ENCODE measurements around the gene GRID1. TPM values are rescaled to one million over a fixed set of nuclear protein-coding genes. Genes with fewer than 3 reads are reported as not detected.
"Not testable (repeated sequence)": the region's sequence is repeated elsewhere in the genome, so short reads cannot be mapped to it uniquely, and the experiment has no call there.

The GRID1 gene
- total RNA-seq, 2 donors from 2014 or later: 0.52 to 0.59 TPM

DNA sequence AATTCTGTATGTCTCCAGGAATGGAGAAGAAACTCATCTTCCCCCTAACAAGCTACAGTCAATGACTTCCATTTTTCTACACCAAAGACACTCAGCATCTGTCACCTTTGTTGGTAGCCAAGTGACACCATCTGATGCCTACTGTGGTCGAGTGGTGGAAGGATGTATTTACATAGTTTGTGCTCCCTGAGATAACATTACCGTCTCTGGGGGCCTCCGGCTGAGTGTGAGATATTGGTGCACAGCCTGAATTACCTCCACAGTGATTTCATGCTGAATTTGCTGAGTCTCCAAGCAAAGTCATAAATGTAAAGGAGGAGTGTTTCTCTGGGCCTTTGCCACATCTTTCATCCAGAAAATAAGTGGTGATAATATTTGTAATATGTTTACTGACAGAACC, 114.0 kb downstream of the GRID1 start:
- intact Hi-C loops (cut with DNase I): no loop called here
- DNase-seq (no peak), ATAC-seq (no peak)

DNA sequence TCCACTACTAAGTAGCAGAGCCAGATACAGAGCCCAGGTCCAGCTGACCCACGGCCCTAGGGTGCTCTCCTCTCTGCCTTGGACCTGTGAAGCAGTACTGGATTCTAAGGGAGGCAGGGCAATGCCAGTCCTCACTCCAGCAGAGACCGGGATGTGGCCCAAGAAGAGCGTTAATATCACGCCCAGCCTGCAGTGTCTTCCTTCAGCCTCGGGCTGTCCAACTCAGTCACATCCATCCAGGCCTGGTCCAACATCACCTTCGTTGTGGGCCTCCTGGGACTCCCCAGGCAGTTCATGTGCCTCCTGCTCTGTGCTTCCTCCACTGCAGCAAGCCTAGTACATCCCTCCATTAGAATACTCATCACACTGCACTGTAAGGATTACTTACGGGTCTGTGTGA, 114.5 kb downstream of the GRID1 start:
- intact Hi-C loops (cut with DNase I): no loop called here
- DNase-seq (no peak), ATAC-seq (no peak)

DNA sequence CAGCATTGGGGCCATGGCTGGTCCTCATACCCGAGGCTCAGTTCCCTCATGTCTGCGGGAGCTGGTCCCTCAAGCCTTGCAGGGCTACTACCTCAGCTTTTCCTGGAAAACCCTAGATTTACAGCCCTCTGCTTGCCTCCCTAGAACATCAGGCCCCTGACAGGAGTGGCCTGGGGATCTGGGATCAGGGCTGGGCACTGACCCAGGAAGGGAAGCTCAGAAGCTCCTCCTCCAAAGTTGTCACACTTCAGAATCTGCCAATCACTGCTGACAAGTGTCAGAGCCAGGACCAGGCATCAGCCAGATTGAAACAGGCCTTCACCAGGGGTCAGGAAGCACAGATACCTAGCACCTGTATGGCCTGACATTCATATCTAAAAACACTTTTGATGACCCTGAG, 115.2 kb downstream of the GRID1 start:
- ATAC-seq (no peak), DNase-seq (no peak)
- intact Hi-C loops (cut with DNase I): no loop called here

DNA sequence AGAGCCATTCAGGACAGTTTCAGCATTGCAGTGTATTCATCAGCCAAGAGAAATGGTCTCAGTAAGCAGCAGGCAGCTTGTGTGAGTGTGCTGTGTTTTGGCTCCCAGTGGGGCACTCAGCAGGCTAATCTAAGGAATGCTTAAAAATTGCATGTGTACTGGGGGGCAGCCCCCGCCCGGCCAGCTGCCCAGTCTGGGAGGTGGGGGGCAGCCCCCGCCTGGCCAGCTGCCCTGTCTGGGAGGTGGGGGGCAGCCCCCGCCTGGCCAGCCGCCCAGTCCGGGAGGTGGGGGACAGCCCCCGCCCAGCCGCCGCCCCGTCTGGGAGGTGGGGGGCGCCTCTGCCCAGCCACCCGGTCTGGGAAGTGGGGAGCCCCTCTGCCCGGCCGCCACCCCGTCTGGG, 116.2 kb downstream of the GRID1 start:
- intact Hi-C loops (cut with DNase I): no loop called here
- ATAC-seq (peak in 1 of 2 donors; percentile 82), DNase-seq (no peak)

DNA sequence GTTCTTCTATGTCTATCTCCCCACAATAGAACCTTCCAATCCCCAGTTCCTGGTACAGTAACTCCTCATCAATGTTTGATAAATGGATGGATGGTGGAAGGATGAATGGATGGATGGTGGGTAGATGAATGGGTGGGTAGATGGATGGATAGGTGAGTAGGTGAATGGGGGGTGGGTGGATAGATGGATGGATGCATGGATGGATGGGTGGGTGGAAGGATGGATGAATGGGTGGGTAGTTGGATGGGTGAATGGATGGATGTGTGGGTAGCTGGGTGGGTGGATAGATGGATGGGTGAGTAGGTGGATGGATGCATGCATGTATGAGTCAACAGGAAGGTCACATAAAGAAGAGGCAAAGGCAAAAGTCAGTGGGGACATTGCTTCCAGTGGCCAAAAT, 116.8 kb downstream of the GRID1 start:
- ATAC-seq (no peak), DNase-seq (no peak)
- intact Hi-C loops (cut with DNase I): no loop called here

DNA sequence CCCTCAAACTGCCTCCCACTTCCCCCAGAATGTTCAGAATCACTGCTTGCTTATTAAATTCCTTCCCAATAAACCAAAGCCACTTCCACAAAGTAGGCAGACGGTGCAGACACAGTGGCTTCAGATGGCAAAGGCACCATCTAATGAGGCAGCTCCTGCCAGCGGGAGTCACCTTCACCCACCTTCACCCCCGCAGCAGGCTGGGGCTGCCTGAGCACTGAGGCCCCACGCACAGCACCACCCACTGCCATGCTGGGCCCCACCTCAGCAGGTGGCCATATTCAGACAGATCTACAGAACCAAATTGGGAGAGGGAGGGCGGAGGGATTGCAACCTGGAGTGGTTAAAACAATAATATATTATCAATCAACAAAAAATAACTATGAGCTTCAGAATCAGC, 118.5 kb downstream of the GRID1 start:
- ATAC-seq: no peak

DNA sequence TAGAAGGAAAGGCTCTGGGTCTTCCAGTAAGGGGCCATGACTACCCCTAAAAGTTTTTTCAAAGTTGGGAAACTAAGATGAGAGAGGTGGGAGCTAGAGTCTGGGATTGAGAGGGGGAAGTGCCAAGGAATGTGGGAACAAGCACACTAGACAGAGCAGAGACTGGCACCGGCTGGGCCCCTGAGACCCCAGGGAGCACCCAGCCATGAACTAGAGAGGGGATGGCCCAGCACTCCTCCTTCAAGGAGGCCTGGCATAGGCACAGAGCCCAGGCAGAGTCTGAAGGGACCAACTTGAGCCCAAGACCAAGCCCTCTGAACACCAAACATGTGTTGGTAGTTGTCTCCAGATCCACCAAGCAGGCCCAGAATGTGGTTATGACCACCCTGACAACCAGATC, 119.0 kb downstream of the GRID1 start:
- ATAC-seq: no peak
- DNase-seq: no peak
- intact Hi-C loops (cut with DNase I): no loop called here

More for the DNA sequence above, 118.5 kb downstream of the GRID1 start:
- DNase-seq: no peak
- intact Hi-C loops (cut with DNase I): no loop called here

DNA sequence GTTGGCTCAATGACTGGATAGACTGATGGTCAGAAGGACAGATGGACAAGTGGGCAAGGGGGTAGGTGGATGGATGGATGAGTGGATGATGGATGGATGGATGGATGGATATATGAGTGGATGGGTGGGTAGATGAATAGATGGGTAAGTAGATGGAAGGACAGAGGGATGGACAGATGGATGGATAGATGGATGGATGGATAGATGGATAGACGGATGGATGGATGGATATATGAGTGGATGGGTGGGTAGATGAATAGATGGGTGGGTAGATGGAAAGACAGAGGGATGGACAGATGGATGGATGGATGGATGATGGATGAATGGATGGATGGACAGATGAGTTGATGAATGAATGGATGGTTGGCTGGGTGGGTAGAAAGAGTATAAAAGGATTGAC, 119.5 kb downstream of the GRID1 start:
- no peak for DNase-seq
- intact Hi-C loops (cut with DNase I): no loop called here
- ATAC-seq: no peak

DNA sequence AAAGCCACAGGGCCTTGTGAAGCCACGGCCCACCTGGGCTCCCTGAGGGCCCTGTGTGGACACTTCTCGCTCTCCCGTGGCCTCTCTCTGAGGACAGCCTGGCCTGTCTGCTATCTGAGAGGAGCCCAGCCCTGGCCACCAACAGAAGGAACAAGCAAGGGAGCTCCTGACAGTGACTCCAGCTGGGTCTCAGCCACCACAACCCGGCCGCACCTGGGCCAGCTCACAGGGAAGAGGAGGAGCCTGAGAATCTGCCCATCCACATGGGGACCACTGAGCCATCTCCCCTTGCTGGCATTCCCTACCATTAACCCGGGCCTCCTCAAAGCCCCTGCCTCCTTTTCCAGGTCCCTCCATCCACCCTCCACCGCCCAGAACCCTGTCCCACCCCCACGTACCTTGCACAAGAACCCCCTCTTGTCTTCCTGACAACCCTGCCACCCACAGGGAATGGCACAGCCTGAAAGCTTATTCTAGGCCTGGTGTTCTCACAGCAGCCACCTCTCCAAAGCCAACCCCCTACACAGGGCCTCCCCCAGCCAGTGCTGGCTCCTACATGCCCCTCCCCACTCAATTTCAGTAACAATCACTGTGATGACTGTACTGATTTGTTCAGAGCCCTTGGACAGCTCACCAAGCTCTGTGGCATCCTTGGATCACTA, 120.2 kb downstream of the GRID1 start:
- intact Hi-C loops (cut with DNase I): no loop called here
- no peak for ATAC-seq
- no peak for DNase-seq

DNA sequence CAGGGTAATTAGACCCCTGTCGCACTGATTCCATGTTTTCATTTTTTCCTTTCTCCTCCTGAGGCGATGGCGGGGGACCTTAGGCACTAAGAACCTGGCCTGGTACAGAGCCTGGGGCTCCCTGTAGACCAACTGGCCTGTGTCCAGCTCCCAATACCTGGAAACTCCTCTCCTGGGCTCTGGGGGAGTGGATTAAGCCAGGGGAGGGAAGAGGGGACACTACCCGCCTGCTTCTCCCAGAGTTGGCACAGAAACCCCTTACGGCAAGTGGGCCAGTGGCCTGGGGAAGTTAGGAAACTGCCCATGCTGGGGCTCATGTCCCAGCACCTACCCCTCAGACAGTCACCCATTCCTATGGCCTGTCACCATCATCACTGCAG, 121.6 kb downstream of the GRID1 start:
- DNase-seq (no peak), ATAC-seq (no peak)
- intact Hi-C loops (cut with DNase I): no loop called here

DNA sequence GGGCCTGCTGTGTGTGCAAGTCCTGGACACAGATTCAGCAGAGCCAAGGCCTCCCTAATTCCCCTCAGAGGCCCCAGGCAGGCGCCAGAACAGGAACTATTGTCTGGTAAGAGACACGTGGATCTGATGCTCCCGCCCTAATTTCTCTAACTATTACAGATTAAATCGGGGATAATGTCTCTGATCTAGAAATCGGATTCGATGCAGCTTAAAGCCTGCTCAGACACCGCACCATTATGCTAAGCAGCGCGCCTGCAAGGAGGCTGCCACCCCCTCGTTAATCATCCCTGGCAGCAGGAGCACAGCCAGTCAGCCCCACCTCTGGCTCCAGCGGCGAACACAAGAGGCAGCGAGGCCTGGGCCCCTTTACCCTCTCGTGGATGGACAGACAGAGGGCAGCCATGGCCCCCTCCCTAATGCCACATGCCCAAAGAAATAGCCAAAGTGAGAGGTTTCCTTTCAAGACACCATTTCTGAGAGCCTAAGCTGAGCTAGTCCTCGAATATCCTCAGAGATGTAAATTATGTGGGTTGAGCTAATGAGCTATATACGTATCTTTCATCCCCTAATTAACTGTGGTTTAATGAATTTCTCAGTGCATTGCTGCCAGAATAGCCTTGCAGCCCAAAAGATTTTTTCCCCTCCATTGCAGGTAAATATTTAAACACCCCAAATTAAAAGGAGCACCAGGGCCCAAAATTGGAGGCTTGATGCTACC, 122.1 kb downstream of the GRID1 start:
- intact Hi-C loops (cut with DNase I): no loop called here

DNA sequence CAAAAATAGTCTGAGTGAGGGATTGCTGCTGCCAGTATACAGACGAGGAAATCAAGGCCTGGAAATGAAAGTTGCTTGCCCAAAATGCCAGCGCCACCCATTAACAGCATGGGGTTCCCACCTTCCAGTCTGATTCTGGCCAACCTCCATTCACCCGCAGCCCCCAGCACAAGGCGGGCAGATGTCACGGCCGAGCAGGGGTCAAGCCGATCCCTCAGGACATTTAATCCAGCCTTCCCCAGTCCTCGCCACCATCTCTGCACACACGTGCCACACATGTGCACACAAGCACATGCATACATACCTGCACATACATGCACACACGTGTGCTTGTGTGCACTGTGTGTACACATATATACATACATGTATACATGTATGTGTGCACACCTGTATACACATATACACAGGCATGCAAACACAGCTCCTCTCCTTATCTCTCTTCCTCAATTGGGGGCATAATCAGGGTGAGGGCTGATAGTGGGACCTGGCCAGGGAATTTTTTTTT, 122.9 kb downstream of the GRID1 start:
- no peak for DNase-seq

More for the DNA sequence above, 122.1 kb downstream of the GRID1 start:
- ATAC-seq: no peak
- DNase-seq: no peak

DNA sequence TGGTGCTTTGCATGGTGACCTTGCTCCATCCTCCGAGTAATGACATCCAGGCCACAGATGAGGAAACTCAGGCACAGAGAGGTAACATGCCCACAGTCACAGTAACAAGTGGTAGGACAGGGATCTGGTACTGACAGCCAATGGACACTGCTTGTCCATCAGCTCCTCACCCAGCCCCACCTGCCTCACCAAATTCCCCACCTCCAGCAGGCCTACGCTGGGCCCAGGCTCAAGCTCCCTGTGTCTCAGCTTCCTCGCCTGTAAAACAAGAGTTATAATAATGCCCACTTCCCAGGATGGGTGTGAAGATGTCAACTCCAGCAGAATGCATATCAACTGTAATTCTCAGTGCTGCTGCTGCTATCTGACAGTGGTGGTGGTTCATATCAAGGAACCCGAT, 123.8 kb downstream of the GRID1 start:
- ATAC-seq (no peak), DNase-seq (no peak)
- intact Hi-C loops (cut with DNase I): no loop called here

More for the DNA sequence above, 122.9 kb downstream of the GRID1 start:
- intact Hi-C loops (cut with DNase I): no loop called here
- no peak for ATAC-seq

DNA sequence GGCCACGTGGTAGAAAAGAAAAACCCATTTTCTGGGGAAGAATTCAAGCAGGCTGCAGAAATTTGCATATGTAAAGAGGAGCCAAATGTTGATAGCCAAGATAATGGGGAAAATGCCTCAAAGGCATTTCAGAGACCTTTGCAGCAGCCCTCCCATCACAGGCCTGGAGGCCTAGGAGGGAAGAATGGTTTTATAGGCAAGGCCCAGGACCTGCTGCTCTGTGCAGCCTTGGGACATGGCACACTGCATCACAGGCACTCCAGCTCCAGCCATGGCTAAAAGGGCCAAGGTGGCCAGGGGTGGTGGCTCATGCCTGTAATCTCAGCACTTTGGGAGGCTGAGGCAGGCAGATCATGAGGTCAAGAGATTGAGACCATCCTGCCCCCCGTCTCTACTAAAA, 128.5 kb downstream of the GRID1 start:
- ATAC-seq; intact Hi-C loops (cut with DNase I); DNase-seq: not testable (repeated sequence)

DNA sequence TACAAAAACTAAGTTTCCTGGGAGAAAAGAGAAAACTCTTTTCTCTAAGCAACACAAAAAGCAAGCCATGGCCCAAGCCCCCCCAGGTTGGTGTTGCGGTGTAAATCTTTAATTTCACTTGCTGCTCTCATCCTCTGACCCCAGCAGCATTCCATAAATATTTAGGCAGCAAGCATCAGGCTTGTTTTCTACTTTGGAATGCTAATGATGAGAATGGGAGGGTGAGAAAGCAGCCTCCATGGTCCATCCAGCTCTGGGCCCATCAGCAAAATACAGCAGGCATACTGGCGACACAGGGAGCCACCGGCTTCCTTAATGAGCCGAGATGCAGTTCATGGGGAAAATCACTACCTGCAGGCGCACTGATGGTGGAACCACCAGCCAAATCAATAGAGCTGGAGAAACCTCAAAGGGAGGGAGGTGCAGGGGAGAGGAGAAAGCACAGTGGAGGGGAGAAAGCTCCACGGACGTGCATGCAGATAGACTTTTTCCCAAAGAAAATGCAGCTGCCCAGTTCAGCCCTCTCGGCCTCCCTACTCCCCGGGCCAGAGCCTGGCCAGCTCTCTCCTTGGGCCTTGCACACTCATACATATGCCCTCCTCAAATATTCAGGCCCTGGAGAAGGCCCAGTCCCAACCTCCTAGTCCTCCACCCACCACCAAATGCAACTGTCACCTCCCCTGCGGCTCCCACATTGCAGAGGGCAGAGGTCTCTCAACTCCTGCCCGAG, 131.9 kb downstream of the GRID1 start:
- DNase-seq: no peak
- ATAC-seq: no peak
- intact Hi-C loops (cut with DNase I): no loop called here

DNA sequence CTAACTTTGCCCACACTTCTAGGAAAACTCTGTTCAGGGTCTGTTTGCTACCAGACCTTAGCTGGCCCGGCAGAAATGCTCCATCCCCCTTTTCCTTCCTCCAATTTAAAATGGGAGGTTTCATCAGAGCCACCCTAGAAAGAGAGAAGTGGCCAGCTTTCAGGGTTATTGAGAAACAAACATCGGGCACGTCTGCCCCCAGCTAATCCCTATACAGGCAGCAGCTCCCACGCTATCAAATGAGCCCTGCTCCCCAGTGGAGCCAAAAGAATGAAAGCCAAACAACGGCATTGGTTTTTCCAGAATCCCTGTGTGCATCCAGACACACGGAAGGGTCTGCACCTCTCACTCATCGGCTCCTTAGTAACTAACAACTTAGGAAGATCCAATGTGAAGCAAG, 132.5 kb downstream of the GRID1 start:
- intact Hi-C loops (cut with DNase I): no loop called here
- no peak for DNase-seq
- no peak for ATAC-seq

DNA sequence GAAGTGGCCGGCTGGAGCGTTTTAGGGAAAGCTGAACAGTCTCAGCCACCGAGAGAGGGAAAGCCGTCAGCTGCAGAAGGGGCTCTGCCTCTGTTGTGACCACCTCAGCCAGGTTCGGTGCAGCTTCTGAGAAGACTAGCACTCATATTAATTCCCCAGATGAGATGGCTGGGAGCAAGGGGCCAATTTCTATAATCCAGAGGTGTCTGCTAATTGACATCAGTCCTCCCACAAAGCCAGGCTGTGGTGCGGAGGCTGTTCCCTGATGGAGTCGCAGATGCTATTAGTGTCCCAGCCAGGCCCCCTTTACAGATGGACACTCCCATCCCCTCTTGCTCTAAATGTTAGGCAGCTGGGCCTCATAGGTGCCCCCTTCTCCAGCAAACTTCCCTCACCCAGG, 133.5 kb downstream of the GRID1 start:
- DNase-seq: no peak
- no peak for ATAC-seq
- intact Hi-C loops (cut with DNase I): no loop called here

DNA sequence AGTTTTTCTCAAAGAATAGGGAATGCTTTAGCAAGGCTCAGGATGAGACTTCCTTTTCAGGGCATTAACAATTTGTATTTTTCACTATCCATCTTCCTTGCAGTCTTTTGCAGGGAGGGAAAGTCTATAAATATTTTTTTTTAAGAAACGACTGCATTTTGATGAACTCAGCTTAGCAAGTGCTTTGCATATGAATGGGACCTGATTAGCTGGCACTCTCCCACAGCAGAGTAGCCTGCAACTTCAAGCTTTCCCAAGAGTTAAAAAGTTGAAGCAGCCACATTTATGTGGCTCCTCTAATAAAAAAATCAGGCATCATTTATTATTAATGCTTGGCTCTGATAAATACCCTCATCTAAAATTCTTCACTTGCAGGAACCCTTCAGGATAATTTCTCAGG, 134.0 kb downstream of the GRID1 start:
- no peak for ATAC-seq
- DNase-seq: no peak
- intact Hi-C loops (cut with DNase I): no loop called here

DNA sequence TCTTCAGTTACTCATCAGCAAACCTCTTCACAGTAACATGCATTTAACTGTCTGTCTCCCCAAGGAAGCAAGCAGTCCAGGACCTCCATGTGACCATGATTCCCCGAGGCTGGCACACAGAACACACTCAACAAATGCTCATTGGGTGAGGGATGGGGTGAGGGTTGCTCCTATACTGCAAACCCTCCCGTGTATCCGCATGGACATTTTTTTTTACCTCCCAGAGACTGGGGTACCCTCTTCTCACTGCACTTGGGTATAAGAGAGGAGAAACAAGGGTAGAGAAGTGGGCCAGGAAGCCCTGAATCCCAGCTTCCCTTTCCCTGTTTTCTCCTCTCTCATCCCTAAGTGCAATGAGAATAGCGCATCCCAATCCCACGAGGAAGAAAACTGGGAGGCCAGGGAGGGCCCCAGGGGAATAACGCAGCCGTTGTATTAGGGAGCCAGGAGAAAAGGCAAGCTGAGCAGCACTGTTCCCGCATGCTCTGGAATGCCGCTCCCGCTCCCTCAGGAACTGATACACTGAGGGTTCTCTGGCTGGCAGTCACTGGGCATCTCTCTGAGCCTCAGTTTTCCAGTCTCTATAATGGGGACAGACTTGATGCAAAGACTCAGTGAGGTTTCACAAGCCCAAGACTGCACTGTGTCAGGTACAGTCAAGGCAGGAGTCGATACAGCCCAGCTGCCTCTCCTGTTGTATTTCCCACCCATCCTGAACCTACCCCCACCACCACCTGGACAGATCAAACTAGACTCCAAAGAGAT, 134.6 kb downstream of the GRID1 start:
- ATAC-seq (no peak), DNase-seq (no peak)
- intact Hi-C loops (cut with DNase I): no loop called here

Measured in left cardiac atrium (tissue), 4 donors.